HG02943 (cell line): Measurements from ENCODE around the gene DHRS1.
"Not testable (repeated sequence)": the region's sequence is repeated elsewhere in the genome, so short reads cannot be mapped to it uniquely, and the experiment has no call there.

Experiments used
- ATAC-seq: cut with Tn5 transposase; IDR thresholded peaks from one replicate; pipeline ENCODE4 v1.9.1; 2021; ENCODE audit warnings: mild to moderate bottlenecking, low read depth, moderate library complexity; ENCODE audit not compliant: unreplicated experiment

DHRS1 gene

DNA sequence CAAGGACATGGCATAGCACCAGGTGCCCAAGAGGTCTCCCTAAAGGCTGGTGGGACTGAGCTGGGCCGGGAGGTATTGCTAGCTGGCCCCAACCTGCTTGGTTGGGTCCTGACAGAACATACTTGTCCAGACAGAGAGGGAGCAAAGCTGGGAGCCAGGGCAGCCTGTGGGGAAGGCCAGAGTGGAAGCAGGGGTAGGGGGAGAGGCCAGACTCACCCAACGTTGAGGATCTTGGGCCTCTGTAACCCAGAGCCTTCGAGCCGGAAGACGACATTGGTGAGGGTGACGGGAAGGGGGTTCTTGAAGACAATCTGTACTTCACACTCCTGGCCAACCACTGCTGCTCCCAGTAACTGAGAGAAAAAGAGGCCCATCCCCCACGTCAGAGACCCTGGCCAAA is 45.6 kb downstream of the DHRS1 start:
- ATAC-seq: no peak

DNA sequence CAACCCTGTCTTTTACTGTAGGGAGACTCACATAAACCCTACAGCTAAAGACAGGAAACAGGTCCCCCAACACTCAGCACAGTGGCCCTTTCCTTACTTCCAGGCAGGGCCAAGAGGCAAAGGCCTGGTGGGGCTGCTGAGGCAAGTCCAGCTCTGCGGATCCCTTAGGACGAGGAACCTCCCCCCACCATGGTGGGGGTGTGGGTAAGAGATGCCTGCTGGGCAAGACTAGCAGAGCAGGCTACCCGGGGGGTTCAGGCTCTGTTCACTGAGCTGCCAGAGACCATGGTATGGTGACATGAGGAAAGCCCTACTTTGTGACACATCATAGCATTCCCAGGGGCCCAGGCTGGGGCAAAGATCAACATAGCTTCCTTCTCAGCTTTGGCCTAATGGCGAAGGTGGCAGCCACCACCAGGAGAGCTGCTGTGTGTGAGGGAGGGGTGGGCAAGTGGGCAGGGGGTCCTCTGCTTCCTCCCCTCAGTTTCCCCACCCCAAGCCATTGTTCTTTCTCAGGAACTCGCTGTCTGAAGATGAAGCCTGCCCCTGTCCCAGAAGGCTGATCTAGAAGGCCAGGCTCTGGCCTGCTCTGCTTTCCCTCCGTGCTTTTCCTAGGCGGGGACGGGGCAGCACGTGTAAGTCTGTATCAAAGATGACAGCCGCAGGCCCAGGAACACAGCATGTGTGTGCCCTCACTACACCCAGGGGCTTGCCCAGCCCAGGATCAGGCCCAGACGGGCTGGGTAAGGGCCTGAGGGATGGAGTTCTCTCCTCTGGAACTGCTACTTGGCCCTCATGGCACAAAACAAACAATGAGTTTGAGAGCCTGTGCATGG is 47.1 kb downstream of the DHRS1 start:
- no peak for ATAC-seq

DNA sequence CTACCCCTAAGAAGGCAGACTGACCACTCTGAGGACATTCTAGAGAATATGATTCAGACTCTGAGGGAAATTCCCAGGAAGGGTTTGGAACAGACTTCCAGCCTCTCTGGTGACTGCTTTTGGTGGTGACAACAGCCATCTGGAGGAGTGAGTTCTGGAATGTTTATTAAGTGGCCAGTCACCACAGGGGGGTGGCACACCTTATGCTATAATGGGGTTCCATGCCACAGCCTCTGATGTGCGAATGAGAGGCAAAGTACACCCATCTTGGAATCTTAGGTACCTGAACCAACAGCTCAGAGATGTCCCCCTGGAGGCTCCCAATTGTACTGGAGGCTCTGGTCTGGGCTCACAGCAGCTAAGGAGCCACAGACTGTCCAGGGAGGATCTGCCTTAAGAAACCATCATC is 47.7 kb downstream of the DHRS1 start:
- no peak for ATAC-seq

- no peak for ATAC-seq
These were observed 49.2 kb downstream of the DHRS1 start for GRCh38 chr14:24250354-24250753.

- ATAC-seq: no peak
These were observed 50.2 kb downstream of the DHRS1 start for GRCh38 chr14:24249230-24250021.

GRCh38 chr14:24247422-24247821 is 52.2 kb downstream of the DHRS1 start:
- ATAC-seq: no peak

DNA sequence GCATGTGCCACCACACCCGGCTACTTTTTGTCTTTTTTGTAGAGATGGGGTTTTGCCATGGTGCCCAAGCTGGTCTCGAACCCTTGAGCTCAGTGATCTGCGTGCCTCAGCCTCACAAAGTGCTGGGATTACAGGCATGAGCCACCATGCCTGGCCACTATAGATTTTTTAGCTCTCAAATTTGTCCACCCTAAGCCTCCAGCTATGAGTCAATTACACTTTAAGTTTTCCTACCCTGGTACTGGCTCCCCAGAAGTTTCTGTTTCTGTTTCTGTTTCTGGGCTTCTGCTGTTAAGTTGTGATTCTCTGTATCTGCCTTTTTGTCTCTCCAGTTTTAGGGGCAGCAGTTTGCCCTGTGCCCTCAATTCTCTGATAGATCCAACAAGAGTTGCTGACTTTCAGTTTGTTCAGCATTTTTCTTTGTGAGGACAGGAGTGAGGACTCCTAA is 52.8 kb downstream of the DHRS1 start:
- no peak for ATAC-seq

DNA sequence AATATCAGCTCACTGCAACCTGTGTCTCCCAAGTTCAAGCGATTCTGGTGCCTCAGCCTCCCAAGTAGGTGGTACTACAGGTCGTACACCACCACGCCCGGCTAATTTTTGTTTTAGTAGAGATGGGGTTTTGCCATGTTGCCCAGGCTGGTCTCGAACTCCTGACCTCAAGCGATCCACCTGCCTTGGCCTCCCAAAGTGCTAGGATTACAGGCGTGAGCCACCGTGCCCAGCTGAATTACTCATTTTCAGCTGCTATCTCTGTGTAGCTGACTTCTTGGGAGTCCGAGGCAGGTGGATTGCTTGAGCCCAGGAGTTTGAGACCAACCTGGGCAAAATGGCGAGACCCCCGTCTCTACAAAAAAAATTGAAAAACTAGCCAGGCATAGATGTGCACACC is 54.2 kb downstream of the DHRS1 start:
- not testable (repeated sequence) for ATAC-seq

DNA sequence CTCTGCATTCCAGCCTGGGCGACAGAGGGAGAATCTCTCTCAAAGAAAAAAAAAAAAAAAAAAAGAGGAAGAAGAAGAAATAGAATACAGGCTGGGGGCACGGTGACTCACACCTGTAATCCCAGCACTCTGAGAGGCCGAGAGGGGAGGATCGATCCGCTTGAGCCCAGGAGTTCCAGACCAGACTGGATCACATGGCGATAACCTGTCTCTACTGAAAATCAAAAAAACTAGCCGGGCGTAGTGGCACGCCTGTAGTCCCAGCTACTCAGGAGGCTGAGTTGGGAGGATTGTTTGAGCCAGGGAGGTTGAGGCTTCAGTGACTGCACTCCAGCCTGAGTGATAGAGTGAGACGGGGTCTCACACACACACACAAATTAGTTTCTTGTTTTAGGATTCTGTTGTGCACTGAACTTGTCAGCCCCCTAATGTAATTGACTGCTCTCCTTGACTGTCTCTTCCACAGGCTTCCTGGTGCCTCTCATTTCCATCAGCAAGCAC is 56.2 kb downstream of the DHRS1 start:
- ATAC-seq: no peak

GRCh38 chr14:24241829-24242443 is 57.6 kb downstream of the DHRS1 start:
- peak; percentile 79 for ATAC-seq
